GM19328 (cell line): ENCODE results near the gene ATXN1.

ENCODE experiments used
- ATAC-seq: cut with Tn5 transposase; IDR thresholded peaks from one replicate; pipeline ENCODE4 v1.9.1; 2021; ENCODE audit warnings: mild to moderate bottlenecking, moderate library complexity; ENCODE audit not compliant: unreplicated experiment

The ATXN1 gene

GRCh38 chr6:16783952-16784565, 22.8 kb upstream of the ATXN1 start:
- ATAC-seq: no peak

GRCh38 chr6:16783509-16783908, 22.2 kb upstream of the ATXN1 start:
- ATAC-seq: no peak

GRCh38 chr6:16782278-16782677, 21.0 kb upstream of the ATXN1 start:
- no peak for ATAC-seq

- no peak for ATAC-seq
Observed at GRCh38 chr6:16781348-16782169, 20.3 kb upstream of the ATXN1 start.

- ATAC-seq: no peak
Observed at GRCh38 chr6:16778521-16778920, 17.3 kb upstream of the ATXN1 start.

GRCh38 chr6:16777794-16778193, 16.5 kb upstream of the ATXN1 start:
- ATAC-seq: no peak

- no peak for ATAC-seq
Observed at GRCh38 chr6:16776394-16777017, 15.2 kb upstream of the ATXN1 start.

GRCh38 chr6:16774437-16774836, 13.2 kb upstream of the ATXN1 start:
- ATAC-seq: no peak

GRCh38 chr6:16773362-16773761, 12.1 kb upstream of the ATXN1 start:
- no peak for ATAC-seq

GRCh38 chr6:16770701-16771569, 9.7 kb upstream of the ATXN1 start:
- peak; percentile 93 for ATAC-seq

GRCh38 chr6:16769986-16770376, 8.7 kb upstream of the ATXN1 start:
- ATAC-seq: no peak

GRCh38 chr6:16769131-16769985, 8.1 kb upstream of the ATXN1 start:
- ATAC-seq: no peak

- ATAC-seq: no peak
Observed at GRCh38 chr6:16768477-16768830, 7.2 kb upstream of the ATXN1 start.

- no peak for ATAC-seq
Observed at GRCh38 chr6:16767765-16768476, 6.7 kb upstream of the ATXN1 start.

GRCh38 chr6:16766836-16767745, 5.8 kb upstream of the ATXN1 start:
- ATAC-seq: no peak

GRCh38 chr6:16766043-16766536, 4.8 kb upstream of the ATXN1 start:
- no peak for ATAC-seq

- ATAC-seq: no peak
Observed at GRCh38 chr6:16765235-16765634, 4.0 kb upstream of the ATXN1 start.

GRCh38 chr6:16764188-16764950, 3.1 kb upstream of the ATXN1 start:
- no peak for ATAC-seq
